GM12873 (cell line): ENCODE measurements around the gene SDC3.

Experiments
- TF ChIP-seq, protein P1 (sequence below): IDR thresholded peaks from 2 replicates; pipeline ENCODE4 v1.5.1; 2012; ENCODE audit warnings: low read depth, mild to moderate bottlenecking, moderate library complexity, low read length, control low read depth; ENCODE audit not compliant: insufficient read depth; ENCODE audit errors: missing control alignments

Gene SDC3

DNA sequence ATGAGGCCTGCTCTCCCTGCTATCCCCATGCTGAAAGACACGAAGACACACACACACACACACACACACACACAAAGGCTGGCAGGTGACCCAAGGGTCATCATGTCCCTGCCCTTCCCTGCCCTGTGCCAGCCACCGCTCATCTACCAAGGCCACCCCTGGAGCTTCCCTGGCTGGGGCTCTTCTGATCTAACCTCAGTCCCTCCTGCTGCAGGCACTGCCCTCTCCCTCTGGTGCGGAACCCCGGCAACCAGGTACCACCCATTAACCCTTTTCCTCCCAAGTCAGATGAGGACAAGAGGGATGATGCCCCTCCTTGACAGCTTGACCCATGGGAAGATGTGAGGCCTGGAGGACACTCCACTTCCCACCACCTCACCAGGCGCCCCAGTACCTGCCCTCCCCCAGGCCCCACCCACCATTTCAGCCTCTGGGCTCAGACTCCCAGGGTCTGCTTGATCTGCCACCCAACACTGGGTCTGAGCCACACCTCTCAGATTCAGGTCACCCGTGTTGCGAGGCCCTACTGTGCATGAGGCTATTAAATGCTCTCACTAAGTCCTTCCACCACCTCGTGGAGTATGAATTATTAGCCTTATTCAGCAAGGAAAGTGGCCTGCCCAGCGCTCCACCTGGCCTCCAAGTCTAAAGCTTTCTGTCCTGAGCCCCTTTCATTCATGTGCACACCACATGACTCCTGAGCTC is 2.5 kb downstream of the SDC3 start:
- TF ChIP-seq, protein P1, sequence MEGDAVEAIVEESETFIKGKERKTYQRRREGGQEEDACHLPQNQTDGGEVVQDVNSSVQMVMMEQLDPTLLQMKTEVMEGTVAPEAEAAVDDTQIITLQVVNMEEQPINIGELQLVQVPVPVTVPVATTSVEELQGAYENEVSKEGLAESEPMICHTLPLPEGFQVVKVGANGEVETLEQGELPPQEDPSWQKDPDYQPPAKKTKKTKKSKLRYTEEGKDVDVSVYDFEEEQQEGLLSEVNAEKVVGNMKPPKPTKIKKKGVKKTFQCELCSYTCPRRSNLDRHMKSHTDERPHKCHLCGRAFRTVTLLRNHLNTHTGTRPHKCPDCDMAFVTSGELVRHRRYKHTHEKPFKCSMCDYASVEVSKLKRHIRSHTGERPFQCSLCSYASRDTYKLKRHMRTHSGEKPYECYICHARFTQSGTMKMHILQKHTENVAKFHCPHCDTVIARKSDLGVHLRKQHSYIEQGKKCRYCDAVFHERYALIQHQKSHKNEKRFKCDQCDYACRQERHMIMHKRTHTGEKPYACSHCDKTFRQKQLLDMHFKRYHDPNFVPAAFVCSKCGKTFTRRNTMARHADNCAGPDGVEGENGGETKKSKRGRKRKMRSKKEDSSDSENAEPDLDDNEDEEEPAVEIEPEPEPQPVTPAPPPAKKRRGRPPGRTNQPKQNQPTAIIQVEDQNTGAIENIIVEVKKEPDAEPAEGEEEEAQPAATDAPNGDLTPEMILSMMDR = no peak

DNA sequence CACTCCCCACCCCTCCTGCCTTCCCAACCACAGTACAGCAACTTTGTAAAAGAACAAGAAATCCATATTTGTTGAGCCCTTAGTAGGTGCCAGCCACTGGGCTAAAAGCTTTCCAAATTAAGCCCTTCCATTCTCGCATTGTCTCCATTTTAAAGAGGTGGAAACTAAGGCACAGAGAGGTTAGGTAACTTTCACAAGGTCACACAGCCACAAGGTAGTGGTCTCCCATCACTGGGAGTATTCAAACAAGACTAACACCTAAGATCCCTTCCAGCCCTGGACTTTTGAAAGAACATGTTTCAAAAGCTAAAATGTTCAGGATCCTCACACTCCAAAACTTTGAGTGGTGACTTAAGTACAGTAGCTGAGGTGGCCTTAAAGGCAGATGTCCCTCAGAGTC is 3.2 kb downstream of the SDC3 start:
- TF ChIP-seq, protein P1 = no peak

DNA sequence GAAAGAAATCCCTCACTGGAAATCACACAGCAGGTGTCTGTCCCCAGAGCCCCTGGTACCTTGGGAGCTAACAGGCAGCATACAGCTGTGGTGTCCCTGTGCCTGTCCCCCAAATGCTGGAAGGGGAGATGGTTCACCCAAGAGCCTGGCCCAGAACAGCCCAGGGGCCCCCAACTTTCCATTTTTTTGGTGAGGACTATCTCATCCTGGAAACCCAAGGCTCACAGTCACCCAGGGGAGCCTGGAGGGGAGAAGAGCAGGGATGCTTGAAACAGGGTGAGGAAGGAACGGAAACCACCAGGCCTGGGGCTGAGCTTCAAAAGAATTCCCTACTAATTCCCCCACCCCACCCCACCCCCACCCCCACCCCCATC is 3.6 kb downstream of the SDC3 start:
- TF ChIP-seq, protein P1 = no peak

DNA sequence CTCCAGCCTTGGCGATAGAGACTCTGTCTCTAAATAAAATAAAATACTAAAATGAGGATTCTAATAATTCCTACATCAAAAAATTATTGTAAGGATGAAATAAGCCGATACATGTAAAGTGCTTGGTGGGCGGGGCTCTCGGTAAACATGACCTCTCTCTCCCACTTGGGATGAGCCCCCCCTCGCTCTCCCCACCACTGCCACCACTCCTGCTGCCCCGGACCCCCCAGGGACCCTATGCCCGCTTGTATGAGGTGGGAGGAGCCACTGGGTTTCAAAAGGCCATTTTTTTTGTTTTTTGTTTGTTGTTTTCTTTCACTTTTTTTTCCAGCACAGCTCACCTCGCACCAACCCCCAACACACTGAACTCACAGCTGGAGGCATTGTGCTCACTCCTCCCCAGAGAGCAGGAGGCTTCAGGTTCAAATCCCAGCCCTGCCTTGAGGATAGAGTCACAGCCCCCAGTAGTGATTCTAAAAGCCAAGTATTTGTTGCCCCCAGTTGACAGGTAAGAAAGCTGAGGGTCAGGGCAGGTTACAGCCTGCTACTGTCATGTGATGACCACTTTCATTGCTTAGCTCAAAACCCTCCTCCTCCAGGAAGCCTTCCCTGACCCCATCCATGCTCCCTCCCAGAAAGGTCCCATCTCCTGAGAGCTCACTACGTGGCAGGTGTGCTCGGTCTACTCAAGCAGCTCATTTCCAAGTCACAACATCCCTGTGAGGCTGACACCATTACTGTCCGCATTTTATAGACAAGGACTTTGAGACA is 4.2 kb downstream of the SDC3 start:
- TF ChIP-seq, protein P1 = no peak

DNA sequence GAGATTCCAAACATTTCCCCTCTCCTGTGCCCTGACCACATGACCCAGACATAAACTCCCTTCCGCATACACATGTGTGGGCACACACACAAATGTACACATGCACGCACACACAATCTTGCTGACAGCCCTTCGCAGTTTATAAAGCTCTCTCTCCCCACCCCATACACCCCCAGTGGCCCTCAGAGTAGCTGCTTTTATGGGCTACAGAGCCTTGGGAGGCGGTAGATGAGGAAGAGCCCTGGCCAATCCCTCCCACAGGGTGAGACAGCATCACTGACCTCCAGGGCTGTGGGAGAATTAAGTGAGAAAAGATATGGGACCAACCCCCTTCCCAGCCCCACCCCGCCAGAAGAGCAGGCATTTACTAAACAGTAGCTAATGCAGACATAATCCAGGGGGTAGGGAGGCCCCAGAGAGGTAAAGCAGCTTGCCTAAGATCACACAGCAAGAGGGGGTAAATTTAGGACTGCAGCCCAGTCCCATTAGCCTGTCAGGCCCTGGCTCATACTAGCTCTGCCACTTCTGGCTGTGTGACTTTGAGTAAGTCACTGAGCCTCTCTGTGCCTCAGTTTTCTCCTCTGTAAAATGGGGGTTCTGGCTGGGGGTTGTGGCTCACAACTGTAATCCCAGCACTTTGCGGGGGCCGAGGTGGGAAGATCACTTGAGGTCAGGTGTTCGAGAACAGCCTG is 5.1 kb downstream of the SDC3 start:
- TF ChIP-seq, protein P1 = no peak

DNA sequence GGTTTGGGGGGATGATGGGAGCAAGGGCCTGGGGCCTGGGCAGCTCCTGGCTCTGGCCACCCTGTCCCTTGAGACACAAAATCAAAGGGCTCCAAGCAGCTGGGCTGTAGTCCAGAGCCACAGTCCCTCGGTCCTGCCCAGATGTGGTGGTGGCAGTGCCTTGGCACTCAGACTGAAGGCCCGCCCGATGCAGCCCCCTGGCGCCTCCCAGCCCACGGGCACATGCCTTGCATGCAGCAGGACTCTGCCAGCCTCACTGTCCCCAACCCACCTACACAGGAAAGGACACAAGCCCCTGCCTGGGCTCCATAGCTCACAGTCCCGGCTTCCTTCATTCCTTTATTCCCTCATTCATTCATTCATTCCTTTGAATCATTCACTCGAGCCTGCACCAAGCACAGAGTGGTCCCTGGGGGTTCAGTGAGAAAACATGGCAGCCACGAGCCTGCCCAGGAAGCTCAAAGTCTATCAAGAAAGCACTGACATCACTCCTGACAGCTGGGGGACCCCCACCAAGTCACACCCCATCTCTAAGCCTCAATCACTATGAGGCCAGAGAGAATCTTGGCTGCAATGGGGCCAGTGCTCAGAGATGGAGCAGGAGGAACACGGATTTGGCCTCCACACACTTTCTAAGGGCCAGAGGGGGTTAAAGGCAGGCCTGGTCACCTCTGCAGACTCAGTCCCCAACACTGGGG is 5.8 kb downstream of the SDC3 start:
- TF ChIP-seq, protein P1 = no peak
